ENCODE results near the gene IQCE.
A peak's percentile ranks its signal among the peaks of the same experiment; 100 is the strongest.
"Not testable (repeated sequence)": the region's sequence is repeated elsewhere in the genome, so short reads cannot be mapped to it uniquely, and the experiment has no call there.

The IQCE gene

GRCh38 chr7:2553831-2554581 is 4.8 kb upstream of the IQCE start:
- no peak for DNase-seq (ENCODE audit: low spot score)

DNA sequence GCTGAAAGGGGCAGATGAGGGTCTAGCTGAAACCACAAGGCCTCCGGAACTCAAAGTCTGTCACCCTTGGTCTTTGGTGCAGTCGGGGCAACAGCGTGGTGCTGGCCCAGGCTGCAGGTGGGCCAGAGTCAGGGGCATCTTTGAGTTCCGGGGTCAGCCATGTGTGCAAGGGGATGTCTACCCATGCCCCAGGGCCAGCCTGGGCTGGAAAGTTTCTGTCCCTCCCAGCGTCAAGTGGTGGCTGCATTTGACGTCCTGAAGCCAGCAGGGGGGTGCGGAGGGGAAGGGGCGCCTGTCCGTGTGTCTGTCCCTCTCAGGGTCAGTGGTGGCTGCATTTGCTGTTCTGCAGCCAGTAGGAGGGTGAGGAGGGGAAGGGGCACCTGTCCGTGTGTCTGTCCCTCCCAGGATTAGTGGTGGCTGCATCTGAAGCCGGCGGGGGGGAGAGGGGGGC is 4.1 kb upstream of the IQCE start:
- DNase-seq (ENCODE audit: low spot score) = no peak

- peak; percentile 94 for DNase-seq (ENCODE audit: low spot score)
Observed at GRCh38 chr7:2555121-2556052, 3.4 kb upstream of the IQCE start, which contains the start of gene BRAT1. Gene BRAT1 (minus strand): TSS chr7:2555524. CDS start chr7:2554431, 1,093 bp downstream.

GRCh38 chr7:2559283-2559950 is 638 bp downstream of the IQCE start:
- DNase-seq (ENCODE audit: low spot score) = peak; percentile 26

DNA sequence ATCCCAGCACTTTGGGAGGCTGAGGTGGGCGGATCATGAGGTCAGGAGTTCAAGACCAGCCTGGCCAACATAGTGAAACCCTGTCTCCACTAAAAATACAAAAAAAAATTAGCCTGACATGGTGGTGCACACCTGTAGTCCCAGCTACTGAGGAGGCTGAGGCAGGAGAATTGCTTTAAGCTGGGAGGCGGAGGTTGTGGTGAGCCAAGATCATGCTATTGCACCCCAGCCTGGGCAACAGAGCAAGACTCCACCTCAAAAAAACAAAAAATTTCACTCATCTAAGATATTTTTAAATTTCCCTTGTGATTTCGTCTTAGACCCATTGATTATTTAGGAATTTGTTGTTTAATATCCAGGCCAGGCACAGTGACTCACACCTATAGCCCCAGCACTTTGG is 5.2 kb downstream of the IQCE start:
- DNase-seq (ENCODE audit: low spot score) = not testable (repeated sequence)

- no peak for DNase-seq (ENCODE audit: low spot score)
Observed at GRCh38 chr7:2564970-2565540, 6.3 kb downstream of the IQCE start.

DNA sequence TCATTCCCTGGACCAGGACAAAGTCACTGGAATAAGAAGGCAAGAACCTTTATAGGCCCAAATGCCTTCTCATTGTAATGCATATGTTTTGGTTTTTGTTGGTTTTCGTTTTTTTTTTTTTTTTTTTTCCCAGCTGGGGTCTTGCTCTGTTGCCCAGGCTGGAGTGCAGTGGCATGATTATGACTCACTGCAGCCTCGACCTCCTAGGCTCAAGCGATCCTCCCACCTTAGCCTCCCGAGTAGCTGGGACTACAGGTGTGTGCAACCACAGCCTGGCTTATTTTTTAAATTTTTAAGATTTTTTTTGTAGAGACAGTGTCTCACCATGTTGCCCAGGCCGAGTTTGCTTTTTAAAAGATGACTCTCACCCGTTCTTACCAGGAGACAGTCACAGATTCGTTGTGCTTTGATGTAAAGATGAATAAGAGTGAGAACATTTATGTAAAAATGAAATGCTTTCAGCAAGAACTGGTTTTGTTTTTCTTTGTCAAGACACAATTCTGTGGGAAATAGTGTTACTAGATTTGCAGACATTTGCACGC is 7.6 kb downstream of the IQCE start:
- no peak for DNase-seq (ENCODE audit: low spot score)

GRCh38 chr7:2566890-2567678 is 8.3 kb downstream of the IQCE start:
- peak; percentile 40 for DNase-seq (ENCODE audit: low spot score)

DNA sequence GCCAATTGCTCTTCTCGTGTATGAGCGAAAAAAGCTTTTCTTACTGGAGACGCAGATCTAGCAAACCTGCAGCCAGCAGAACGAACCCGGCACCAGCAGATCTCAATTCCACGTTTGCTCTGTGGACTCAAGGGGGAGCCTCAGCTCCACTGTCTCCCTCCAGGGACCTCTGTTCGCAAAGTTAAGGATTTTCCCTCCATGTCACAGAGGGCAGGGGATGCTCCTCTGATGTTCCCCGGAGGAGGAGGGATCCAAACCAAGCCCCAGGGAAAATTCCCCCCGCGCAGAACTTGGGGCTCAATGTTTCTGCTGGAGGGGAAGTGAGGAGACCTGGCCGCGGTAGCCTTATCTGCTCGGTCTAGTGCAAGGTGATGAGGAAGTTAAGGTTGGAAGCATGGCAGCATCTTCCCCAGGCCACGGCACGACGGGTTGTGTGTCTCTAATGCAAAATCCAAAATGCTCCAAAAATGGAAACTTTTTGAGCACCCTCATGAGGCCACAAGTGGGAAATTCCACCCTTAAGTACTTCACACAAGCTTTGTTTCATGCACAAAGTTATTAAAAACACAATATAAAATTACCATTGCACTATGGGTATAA is 9.0 kb downstream of the IQCE start:
- DNase-seq (ENCODE audit: low spot score) = no peak

GRCh38 chr7:2568521-2569223 is 9.9 kb downstream of the IQCE start:
- no peak for DNase-seq (ENCODE audit: low spot score)

GRCh38 chr7:2569421-2569820 is 10.6 kb downstream of the IQCE start:
- DNase-seq (ENCODE audit: low spot score) = no peak

- no peak for DNase-seq (ENCODE audit: low spot score)
Observed at GRCh38 chr7:2570021-2570420, 11.2 kb downstream of the IQCE start.

DNA sequence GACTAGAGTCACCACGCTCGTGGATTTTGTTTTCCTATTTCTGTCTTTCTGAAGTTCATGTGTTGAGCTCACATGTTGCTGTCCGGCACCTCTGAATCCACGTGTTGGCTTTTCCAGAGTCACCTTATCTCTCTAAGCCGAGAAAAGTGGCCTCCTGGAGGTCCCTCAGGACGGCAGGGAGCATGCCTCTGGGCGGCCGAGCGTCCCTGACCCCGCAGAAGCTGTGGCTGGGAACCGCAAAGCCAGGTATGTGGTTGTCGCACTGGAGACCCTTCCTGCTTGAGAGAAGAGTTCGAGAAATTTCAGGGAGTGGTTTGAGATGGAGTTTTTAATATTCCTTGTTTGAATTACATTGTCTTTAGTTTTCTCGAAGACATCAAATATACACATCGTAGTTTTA is 12.6 kb downstream of the IQCE start:
- DNase-seq (ENCODE audit: low spot score) = no peak

DNA sequence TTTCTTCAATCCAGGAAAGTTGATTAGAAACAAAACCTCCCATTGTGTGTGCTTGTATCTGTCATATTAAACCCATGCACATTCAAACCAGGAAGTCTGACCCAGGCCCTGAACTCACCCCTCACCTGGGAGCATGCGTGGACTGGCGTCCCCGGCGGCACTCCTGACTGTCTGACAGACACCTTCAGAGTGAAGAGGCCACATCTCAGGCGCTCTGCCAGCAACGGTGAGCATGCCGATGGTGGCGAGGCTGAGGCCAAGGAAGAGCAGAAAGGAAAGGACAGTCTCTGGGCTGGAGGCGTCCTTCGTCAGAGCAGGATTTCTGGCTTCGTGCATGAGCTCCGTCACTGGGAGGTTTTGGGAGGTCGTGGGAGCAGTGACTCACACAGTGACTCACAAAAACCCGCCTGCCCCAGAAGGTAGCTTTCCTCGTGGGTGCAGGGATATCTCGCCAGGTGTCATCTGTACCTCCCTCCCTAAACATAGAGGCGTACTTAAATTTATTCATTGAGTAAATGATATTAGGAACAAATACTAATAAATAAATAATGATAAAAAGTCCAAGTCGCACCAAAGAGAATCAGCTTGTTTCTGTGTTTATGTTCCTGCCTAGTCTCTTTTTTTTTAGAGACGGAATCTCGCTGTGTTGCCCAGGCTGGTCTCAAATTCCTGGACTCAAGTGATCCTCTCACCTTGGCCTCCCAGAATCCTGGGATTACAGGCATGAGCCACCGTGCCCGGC is 13.5 kb downstream of the IQCE start:
- no peak for DNase-seq (ENCODE audit: low spot score)

GRCh38 chr7:2573761-2574160 is 15.0 kb downstream of the IQCE start:
- DNase-seq (ENCODE audit: low spot score) = no peak

DNA sequence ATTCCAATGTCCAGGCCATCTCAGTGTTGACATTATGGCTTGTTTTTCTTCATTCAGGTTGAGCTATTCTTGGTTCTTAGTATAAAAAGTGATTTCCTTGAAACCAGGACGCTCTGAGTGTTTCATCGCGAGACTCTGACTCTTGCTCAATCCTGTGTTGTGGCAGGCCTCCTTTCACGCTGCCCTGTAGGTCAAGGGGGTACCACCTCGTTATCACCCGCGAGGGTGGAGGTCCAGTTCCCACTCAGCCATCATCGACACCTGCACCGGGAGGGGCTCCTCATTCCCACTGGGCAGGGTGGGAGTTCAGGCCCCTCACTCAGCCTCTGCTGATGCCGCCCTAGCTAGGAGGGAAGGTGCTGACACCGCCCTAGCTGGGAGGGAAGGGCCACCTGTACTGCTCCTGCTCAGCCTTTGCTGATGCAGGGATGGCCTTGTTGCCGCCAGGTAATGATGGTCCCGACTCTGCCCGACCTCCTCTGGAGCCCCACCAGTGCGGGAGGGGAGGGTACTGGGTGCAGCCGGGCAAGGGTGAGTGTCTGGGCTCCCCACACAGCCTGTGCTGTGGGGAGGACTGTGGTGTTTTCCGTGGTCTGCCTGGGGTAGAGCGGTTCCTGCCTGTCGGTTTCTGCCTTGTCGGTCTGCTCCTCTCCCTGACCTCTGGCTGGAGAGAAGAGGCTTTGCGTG is 16.4 kb downstream of the IQCE start:
- no peak for DNase-seq (ENCODE audit: low spot score)

DNA sequence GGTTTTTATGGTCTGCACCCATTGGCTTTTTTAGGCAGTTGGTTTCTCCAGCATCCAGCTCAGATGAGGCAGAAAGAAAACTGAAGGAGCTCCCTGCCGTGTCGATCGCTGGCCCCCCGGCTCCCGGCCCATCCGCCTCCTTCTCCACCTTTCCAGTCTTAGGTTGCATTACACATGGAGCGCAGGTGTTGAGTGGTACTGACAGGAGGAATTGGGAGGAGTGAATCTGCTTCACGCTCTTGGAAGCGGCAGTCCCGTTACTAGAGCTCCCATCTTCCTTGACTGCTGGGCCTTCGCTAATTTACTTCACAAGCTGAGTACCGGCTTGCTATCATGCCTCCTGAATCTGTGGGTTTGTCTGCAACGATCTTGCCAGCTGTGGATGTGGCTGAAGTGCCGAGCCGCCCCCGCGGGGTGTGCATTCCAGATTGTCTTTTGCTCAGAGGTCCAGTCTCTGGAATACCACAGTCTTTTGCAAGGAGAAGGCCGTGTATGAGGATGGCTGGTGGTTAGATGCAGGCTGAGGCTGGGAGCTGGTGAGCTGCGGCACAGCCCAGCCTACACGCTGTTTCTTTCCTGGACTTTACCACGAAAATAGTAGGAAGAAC is 17.1 kb downstream of the IQCE start:
- DNase-seq (ENCODE audit: low spot score) = no peak

Data from CD4-positive, alpha-beta T cell treated with Interleukin-2 at 100 ng/mL for 4 hours (primary cell).